GM12878 (cell line): Measurements from ENCODE around the gene CD86. TPM values are rescaled to one million over a fixed set of nuclear protein-coding genes. Genes with fewer than 3 reads are reported as not detected.
A peak's percentile ranks its signal among the peaks of the same experiment; 100 is the strongest.

Experiments used
- CBX5 ChIP-seq: sonication (generic); IDR thresholded peaks from 2 replicates; pipeline ENCODE4 v1.6.1; 2016; ENCODE audit warnings: low read depth, moderate library complexity, mild to moderate bottlenecking, inconsistent platforms
- CTCF ChIP-seq, 3 experiments: IDR thresholded peaks in 2 of 3; conservative IDR thresholded peaks in 1 of 3; 2 replicates each; pipeline ENCODE4 v1.5.1; 2011; ENCODE audit warnings: low read depth in 3 of 3, low read length in 3 of 3, mild to moderate bottlenecking in 3 of 3, control low read depth in 2 of 3, moderate library complexity in 2 of 3, inconsistent platforms in 1 of 3, mixed read lengths in 1 of 3; ENCODE audit not compliant: control insufficient read depth in 2 of 3, insufficient read depth in 1 of 3; ENCODE audit errors: extremely low read depth in 1 of 3
- ETV6 ChIP-seq, 2 experiments: fragments of 450-650 bp in 1 of 2; IDR thresholded peaks in 1 of 2; conservative IDR thresholded peaks in 1 of 2; 2 replicates each; pipeline ENCODE4 v1.6.1; 2014; ENCODE audit warnings: antibody characterized with exemption in 1 of 2, borderline replicate concordance in 1 of 2, low read depth in 1 of 2, mild to moderate bottlenecking in 1 of 2, moderate library complexity in 1 of 2
- IKZF2 ChIP-seq, 2 experiments: fragments of 450-650 bp; IDR thresholded peaks; 2 replicates each; pipeline ENCODE4 v1.6.1; 2017; ENCODE audit warnings: mild to moderate bottlenecking in 2 of 2, moderate library complexity in 2 of 2
- JUNB ChIP-seq: IDR thresholded peaks from 2 replicates; pipeline ENCODE4 v1.6.1; 2016; ENCODE audit warnings: antibody characterized with exemption, mild to moderate bottlenecking
- MEF2B ChIP-seq: fragments of 450-650 bp; IDR thresholded peaks from 2 replicates; pipeline ENCODE4 v1.6.1; 2018; ENCODE audit warnings: mild to moderate bottlenecking, moderate library complexity; ENCODE audit not compliant: partially characterized antibody, poor library complexity, severe bottlenecking
- NFXL1 ChIP-seq: fragments of 450-650 bp; IDR thresholded peaks from 2 replicates; pipeline ENCODE4 v1.6.1; 2017; ENCODE audit warnings: antibody characterized with exemption, mild to moderate bottlenecking, borderline replicate concordance
- POU2F2 ChIP-seq: IDR thresholded peaks from 3 replicates; pipeline ENCODE4 v1.6.1; 2011; ENCODE audit warnings: low read depth, mild to moderate bottlenecking, low read length, borderline replicate concordance
- SMARCA5 ChIP-seq: fragments of 450-650 bp; IDR thresholded peaks from 2 replicates; pipeline ENCODE4 v1.6.1; 2017; ENCODE audit warnings: mild to moderate bottlenecking
- SMC3 ChIP-seq: IDR thresholded peaks from 2 replicates; pipeline ENCODE4 v1.6.1; 2011; ENCODE audit warnings: low read length, improper control_type of control experiment, borderline replicate concordance
- ZNF687 ChIP-seq: fragments of 450-650 bp; IDR thresholded peaks from 2 replicates; pipeline ENCODE4 v1.6.1; 2017; ENCODE audit warnings: mild to moderate bottlenecking, moderate library complexity
- ZSCAN29 ChIP-seq: fragments of 450-650 bp; IDR thresholded peaks from 2 replicates; pipeline ENCODE4 v1.6.1; 2017; ENCODE audit warnings: mild to moderate bottlenecking, moderate library complexity
- polyA plus RNA-seq, 11 experiments: library from polyadenylated mRNA; depleted of rRNA in 4 of 11; unstranded in 6 of 11; stranded (reverse) in 5 of 11; fragments of >200 nt; fragmentation: Nextera tagmentation in 4 of 11; fragmentation: Illumina TruSeq in 1 of 11; extraction: Ambion mirVana in 4 of 11; extraction: Trizol in 1 of 11; gene quantifications; 1 replicate in 1 of 11; 2 replicates in 10 of 11; pipeline versions ENCODE4 v1.2.1 to v1.2.3, GENCODE V29; 2011 to 2016; ENCODE audit warnings: inconsistent platforms in 2 of 11, missing spikeins in 2 of 11, low read depth in 1 of 11
- total RNA-seq, 4 experiments: library from RNA; depleted of rRNA in 3 of 4; stranded (reverse); fragments of >200 nt in 3 of 4; fragmentation: Illumina TruSeq in 1 of 4; extraction: Trizol in 1 of 4; gene quantifications; 2 replicates each; pipeline versions ENCODE4 v1.2.1 to v1.2.3, GENCODE V29; 2013 to 2021
- TF ChIP-seq, protein P1 (sequence below): fragments of 450-650 bp; IDR thresholded peaks from 2 replicates; pipeline ENCODE4 v1.6.1; 2016; ENCODE audit warnings: mild to moderate bottlenecking
- TF ChIP-seq, protein P2 (sequence below): IDR thresholded peaks from 2 replicates; pipeline ENCODE4 v1.6.1; 2011; ENCODE audit warnings: low read depth, mild to moderate bottlenecking, low read length, moderate library complexity, borderline replicate concordance; ENCODE audit errors: extremely low read depth
- TF ChIP-seq, protein P3 (sequence below): fragments of 450-650 bp; IDR thresholded peaks from 2 replicates; pipeline ENCODE4 v1.6.1; 2017; ENCODE audit warnings: low read depth, mild to moderate bottlenecking, moderate library complexity

Gene CD86
- total and polyA plus RNA-seq, 10 of the 15 experiments (the other 5 are each of a cell fraction or from before 2014, with no cell fraction given) = 40.9 to 100 (median 55.5) TPM

GRCh38 chr3:122033023-122033422 is 22.1 kb upstream of the CD86 start (continued):
- TF ChIP-seq, protein P1, sequence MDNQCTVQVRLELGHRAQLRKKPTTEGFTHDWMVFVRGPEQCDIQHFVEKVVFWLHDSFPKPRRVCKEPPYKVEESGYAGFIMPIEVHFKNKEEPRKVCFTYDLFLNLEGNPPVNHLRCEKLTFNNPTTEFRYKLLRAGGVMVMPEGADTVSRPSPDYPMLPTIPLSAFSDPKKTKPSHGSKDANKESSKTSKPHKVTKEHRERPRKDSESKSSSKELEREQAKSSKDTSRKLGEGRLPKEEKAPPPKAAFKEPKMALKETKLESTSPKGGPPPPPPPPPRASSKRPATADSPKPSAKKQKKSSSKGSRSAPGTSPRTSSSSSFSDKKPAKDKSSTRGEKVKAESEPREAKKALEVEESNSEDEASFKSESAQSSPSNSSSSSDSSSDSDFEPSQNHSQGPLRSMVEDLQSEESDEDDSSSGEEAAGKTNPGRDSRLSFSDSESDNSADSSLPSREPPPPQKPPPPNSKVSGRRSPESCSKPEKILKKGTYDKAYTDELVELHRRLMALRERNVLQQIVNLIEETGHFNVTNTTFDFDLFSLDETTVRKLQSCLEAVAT = no peak
- TF ChIP-seq CBX5 (no peak), ETV6 (conservative IDR thresholded peaks at IDR 0.05 in 1 of 2, IDR thresholded peaks at IDR 0.05 in 1 of 2; ENCODE audit: borderline replicate concordance in 1 of 2, low read depth in 1 of 2) (no peak), ZNF687 (no peak), ZSCAN29 (no peak), SMC3 (no peak), IKZF2 (IDR thresholded peaks at IDR 0.05) (peak; percentile 35 to 64; a peak in 3 of 4 replicates), MEF2B (peak; percentile 23), CTCF (IDR thresholded peaks at IDR 0.05 in 2 of 3, conservative IDR thresholded peaks at IDR 0.05 in 1 of 3; ENCODE audit: control insufficient read depth in 2 of 3, extremely low read depth in 1 of 3, insufficient read depth in 1 of 3, low read depth in 3 of 3, low read length in 3 of 3) (no peak), POU2F2 (peak; percentile 83), SMARCA5 (no peak), JUNB (no peak), NFXL1 (no peak)
- TF ChIP-seq, protein P2, sequence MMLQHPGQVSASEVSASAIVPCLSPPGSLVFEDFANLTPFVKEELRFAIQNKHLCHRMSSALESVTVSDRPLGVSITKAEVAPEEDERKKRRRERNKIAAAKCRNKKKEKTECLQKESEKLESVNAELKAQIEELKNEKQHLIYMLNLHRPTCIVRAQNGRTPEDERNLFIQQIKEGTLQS = no peak
- TF ChIP-seq, protein P3, sequence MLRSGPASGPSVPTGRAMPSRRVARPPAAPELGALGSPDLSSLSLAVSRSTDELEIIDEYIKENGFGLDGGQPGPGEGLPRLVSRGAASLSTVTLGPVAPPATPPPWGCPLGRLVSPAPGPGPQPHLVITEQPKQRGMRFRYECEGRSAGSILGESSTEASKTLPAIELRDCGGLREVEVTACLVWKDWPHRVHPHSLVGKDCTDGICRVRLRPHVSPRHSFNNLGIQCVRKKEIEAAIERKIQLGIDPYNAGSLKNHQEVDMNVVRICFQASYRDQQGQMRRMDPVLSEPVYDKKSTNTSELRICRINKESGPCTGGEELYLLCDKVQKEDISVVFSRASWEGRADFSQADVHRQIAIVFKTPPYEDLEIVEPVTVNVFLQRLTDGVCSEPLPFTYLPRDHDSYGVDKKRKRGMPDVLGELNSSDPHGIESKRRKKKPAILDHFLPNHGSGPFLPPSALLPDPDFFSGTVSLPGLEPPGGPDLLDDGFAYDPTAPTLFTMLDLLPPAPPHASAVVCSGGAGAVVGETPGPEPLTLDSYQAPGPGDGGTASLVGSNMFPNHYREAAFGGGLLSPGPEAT = no peak
